ES-I3 (cell line): Measurements from ENCODE around the gene CNN3.
A peak's percentile ranks its signal among the peaks of the same experiment; 100 is the strongest.

Source experiments
- H3K36me3 ChIP-seq: 2 replicates; pipeline ENCODE4 v1.6.1; 2013; ENCODE audit warnings: mild to moderate bottlenecking, low read length, control low read depth, moderate library complexity; ENCODE audit not compliant: insufficient read depth
- H3K4me1 ChIP-seq: 2 replicates; pipeline ENCODE4 v1.6.1; 2013; ENCODE audit warnings: mild to moderate bottlenecking, control low read depth, low read length; ENCODE audit not compliant: insufficient read depth
- H3K9ac ChIP-seq: 2 replicates; pipeline ENCODE4 v1.6.1; 2013; ENCODE audit warnings: low read depth, mild to moderate bottlenecking, low read length, moderate library complexity
- H3K9me3 ChIP-seq: 2 replicates; pipeline ENCODE4 v1.6.1; 2013; ENCODE audit warnings: mild to moderate bottlenecking, low read length, moderate library complexity; ENCODE audit not compliant: control insufficient read depth, insufficient read depth

The CNN3 gene

GRCh38 chr1:94936861-94937620, 10.1 kb upstream of the CNN3 start:
- H3K36me3 ChIP-seq, result no peaks in the 10 kb centered on the region
- H3K4me1 ChIP-seq, result peaks cover 26% of the 10 kb centered on the region
- no peaks in the 10 kb centered on the region for H3K9me3 ChIP-seq
- H3K9ac ChIP-seq, result no peak overlapping the region

DNA sequence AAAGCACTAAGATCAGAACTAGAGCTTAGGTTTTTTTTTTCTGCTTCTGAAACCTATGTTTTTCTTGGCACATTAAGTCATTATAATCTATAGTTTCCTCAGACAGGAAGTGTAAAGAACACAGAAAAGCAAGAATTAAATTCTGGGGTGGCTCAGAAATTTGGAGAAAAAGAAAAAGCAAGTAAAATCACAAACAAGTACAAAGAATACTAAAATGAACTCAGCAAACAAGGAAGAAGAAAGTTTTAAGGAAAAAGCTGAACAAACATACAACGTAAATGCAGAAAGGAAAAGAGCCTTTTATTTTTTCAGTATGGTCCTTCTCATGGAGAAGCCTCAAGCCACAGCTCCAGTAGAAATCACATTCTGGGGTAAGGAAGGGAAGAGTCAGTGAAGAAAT, 8.6 kb upstream of the CNN3 start:
- Histone ChIP-seq H3K9me3 (no peaks in the 10 kb centered on the region), H3K4me1 (peaks cover 26% of the 10 kb centered on the region), H3K9ac (no peak overlapping the region), H3K36me3 (no peaks in the 10 kb centered on the region)

DNA sequence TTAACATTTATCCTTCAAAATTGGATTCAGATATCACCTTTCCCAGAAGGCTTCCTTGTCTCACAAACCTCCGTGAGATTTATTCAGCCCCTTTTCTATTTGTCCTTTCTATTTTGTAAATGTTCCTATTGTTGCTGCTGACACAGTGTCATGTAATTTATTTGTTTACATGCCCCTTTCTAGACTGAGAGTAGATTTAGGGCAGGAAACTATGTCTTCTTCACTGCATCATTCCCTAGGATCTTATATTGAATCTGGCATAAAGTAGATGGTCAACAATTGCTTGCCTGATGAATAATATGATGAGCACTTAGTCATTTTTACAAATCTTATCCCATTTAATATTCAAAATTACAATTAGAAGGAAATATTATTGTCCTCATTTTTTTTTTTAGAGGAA, 8.1 kb upstream of the CNN3 start:
- no peaks in the 10 kb centered on the region for H3K36me3 ChIP-seq
- peaks cover 29% of the 10 kb centered on the region for H3K4me1 ChIP-seq
- H3K9me3 ChIP-seq, result no peaks in the 10 kb centered on the region
- H3K9ac ChIP-seq, result no peak overlapping the region

DNA sequence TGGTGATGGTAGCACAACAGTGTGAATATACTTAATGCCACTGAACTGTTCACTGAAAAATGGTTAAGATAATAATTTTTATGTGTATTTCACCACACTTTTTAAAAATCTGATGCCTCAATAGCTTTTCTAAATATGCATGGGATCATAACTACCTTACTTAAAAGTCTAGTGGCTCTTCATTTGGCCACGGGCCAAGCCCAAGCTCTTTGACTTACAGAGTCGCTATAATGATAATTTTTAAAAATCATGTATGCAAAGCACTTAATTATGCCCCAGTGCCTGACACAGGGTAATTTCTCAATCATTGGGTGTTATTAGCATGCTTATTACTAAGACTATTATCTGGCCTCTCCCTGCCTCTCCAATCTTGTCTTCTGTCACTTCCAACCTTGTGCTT, 7.6 kb upstream of the CNN3 start:
- H3K36me3 ChIP-seq, result no peaks in the 10 kb centered on the region
- H3K4me1 ChIP-seq, result peaks cover 34% of the 10 kb centered on the region
- H3K9me3 ChIP-seq, result no peaks in the 10 kb centered on the region
- no peak overlapping the region for H3K9ac ChIP-seq

DNA sequence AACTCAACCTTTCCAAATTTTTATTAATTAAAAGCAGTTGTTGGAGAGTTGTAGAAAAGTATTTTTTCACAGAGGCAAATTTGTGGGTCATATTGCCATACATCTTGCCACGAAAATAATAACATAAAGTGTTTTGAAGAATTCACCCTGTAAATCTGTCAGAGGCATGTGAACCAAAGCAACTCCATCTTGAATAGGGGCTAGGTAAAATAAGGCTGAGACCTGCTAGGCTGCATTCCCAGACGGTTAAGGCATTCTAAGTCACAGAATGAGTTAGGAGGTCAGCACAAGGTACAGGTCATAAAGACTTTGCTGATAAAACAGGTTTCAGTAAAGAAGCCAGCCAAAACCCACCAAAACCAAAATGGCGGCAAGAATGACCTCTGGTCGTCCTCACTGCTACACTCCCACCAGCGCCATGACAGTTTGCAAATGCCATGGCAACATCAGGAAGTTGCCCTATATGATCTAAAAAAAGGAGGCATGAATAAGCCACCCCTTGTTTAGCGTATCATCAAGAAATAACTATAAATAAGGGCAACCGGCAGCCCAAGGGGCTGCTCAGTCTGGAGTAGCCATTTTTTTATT, 4.4 kb upstream of the CNN3 start:
- Histone ChIP-seq H3K9me3 (no peaks in the 10 kb centered on the region), H3K4me1 (peaks cover 30% of the 10 kb centered on the region), H3K9ac (no peak overlapping the region), H3K36me3 (no peaks in the 10 kb centered on the region)

- peak overlapping the region; percentile 90; the same call in 1 of the 2 replicates for H3K9ac ChIP-seq
- no peaks in the 10 kb centered on the region for H3K36me3 ChIP-seq
- H3K9me3 ChIP-seq, result no peaks in the 10 kb centered on the region
- H3K4me1 ChIP-seq, result peaks cover 24% of the 10 kb centered on the region
These were observed 2.7 kb upstream of the CNN3 start for GRCh38 chr1:94929351-94930217.

GRCh38 chr1:94928293-94928939, 1.5 kb upstream of the CNN3 start:
- Histone ChIP-seq H3K9me3 (no peaks in the 10 kb centered on the region), H3K4me1 (peaks cover 30% of the 10 kb centered on the region), H3K9ac (peak overlapping the region; percentile 90), H3K36me3 (peaks cover 3% of the 10 kb centered on the region)

DNA sequence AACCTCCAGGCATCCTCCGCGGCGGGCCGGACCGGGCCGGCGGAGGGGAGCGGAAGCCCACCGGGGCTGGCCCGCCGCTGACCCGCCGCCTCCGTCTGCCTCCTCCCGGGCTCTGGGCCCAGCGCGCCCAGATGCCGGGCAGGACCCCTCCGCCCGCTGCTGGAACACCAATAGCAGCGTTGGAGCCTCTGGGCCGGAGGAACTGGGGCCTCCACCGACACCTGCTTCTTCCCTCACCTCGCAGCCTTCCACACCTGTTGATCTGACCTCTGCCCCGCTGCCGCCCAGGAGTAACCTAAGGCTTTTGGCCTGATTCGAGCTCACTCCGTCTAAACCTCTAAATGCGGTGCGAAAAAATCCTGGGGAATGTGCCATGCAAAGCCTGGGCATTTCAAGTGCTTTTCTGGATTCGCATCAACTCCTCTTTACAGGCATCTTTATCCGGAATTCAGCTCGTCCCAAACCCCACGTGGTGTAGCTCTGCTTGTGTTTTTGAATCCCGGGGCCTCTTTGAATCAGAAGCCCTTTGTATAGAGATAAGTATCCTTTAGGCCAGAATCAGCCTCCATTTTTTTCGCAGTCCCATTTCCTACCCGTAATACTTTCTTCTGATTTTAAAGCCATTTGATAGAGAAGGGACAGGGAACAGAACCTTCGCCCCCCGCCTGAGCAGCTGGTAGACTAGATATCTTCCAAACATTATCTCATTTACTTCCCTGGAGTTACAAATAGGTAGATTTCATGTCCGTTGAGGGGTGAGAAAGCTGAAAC, 680 bp upstream of the CNN3 start:
- Histone ChIP-seq H3K36me3 (peaks cover 3% of the 10 kb centered on the region), H3K9ac (peak overlapping the region; percentile 90), H3K4me1 (peaks cover 39% of the 10 kb centered on the region), H3K9me3 (no peaks in the 10 kb centered on the region)

- H3K9ac ChIP-seq, result peak overlapping the region; percentile 83
- peaks cover 3% of the 10 kb centered on the region for H3K36me3 ChIP-seq
- H3K4me1 ChIP-seq, result peaks cover 44% of the 10 kb centered on the region
These were observed 590 bp downstream of the CNN3 start for GRCh38 chr1:94926126-94926914.

DNA sequence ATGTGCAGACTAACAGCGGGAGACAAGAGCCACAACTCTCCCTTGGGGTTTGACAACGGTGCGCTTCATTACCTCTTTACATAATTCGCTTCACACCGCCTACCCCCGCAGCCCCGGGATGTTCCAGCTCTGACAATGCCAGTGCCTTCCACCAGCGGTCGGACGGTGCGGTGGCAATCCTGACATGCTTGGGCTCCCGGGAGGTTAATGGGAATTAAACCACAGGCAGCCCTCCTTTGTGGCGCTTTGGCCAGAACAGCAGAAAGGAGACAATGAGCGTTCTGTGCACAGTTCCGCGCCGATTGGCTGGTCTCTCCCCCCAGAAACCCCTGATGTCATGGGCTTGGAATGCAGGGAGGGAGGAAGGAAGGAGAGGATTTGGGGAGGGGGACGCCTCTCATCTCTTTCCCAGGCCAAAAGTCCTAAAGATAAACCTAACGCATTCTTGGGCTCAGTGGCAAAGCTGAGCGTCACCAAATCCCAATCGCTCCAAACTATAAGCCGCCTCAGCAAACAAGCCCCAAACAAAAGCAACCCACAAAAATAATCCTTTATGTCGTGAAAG, 1.3 kb downstream of the CNN3 start:
- Histone ChIP-seq H3K9me3 (no peaks in the 10 kb centered on the region), H3K4me1 (peaks cover 45% of the 10 kb centered on the region), H3K9ac (peak overlapping the region; percentile 83), H3K36me3 (peaks cover 3% of the 10 kb centered on the region)

More at GRCh38 chr1:94926126-94926914, 590 bp downstream of the CNN3 start:
- H3K9me3 ChIP-seq, result no peaks in the 10 kb centered on the region

DNA sequence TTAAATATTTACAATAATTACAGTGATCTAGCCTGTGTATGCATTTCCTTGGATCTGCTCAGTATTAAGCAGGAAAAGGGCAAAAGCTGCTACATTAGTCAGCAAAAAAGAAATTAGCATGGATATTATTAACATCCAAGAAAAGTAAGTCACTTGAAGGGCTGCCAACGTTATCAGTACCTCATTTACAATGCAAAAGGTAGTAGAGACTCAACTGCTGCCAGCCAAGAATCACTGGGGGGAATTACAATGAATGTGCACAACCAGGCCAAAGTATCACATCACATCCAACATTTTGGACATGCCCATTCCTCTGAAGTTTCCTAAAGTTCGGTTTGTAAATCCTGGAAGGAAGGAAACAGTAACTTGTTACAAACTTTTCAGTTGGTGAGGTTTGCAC, 1.9 kb downstream of the CNN3 start:
- peak overlapping the region; percentile 83 for H3K9ac ChIP-seq
- H3K36me3 ChIP-seq, result peaks cover 3% of the 10 kb centered on the region
- no peaks in the 10 kb centered on the region for H3K9me3 ChIP-seq
- peaks cover 46% of the 10 kb centered on the region for H3K4me1 ChIP-seq

DNA sequence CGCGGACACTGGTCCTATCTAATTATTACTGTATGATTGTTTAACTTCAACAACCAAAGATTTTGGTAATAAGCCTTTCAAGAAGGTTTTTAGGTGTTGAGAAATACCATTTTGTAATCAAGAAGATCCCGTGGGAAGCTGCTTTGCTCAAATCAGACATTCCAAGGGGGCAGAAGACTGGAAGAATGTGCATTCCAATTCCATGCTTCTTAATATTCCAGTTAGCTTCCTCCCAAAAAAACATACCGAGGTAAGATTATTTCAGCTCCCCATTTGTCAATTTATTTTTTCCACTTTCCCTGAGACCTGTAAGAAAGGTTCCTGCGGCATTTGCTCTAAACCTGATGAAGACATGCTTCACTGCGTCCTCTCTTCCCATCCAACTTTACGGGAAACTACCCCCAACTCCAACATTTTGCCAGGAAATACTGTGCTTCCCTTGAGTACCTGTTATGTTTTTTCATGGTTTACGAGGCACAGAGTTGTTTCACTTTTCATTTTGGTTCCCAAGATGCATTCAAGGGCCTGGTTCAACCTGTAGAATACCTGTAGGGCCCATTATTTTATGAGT, 4.1 kb downstream of the CNN3 start:
- peaks cover 3% of the 10 kb centered on the region for H3K36me3 ChIP-seq
- H3K4me1 ChIP-seq, result peaks cover 41% of the 10 kb centered on the region
- H3K9ac ChIP-seq, result no peak overlapping the region
- H3K9me3 ChIP-seq, result no peaks in the 10 kb centered on the region

GRCh38 chr1:94921977-94922376, 4.9 kb downstream of the CNN3 start:
- Histone ChIP-seq H3K36me3 (peaks cover 3% of the 10 kb centered on the region), H3K9me3 (no peaks in the 10 kb centered on the region), H3K9ac (no peak overlapping the region), H3K4me1 (peaks cover 41% of the 10 kb centered on the region)
